DMS53 treated with DMSO at 0.1 percent for 48 hours (cell line): ENCODE results near the gene APOBEC3C.
A peak's percentile ranks its signal among the peaks of the same experiment; 100 is the strongest.
"Not testable (repeated sequence)": the region's sequence is repeated elsewhere in the genome, so short reads cannot be mapped to it uniquely, and the experiment has no call there.

Experiments
- DNase-seq: peaks from one replicate; lab custom pipeline; 2025; ENCODE audit not compliant: unreplicated experiment; lab: John Stamatoyannopoulos, UW

The APOBEC3C gene

DNA sequence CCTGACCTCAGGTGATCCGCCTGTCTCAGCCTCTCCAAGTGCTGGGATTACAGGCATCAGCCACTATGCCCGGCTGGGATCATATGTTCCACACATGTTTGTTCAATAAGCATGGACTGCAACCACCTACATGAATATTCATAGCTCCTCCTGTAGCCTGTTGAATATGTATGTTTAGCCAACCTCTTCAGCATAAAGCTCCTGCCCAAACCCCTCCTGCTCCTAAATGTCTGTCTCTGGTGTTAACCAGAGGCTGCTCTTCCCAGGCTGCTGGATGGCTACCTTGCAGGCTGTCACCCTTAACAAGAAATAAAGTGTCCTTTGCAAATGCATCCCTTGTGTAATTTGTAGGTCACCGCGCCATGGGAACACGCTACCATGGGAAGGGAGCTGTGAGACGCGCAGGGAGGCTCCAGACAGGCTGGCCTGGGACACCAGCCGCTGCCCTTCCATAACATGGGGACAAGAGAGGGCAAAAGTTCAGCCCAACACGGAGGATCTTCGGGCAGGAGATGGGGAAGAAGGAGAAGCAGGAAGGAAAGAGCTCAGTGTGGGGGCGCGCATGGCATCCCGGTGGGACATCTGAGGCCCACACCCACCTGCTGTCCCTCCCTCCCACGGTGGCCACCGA is 6.1 kb downstream of the APOBEC3C start:
- DNase-seq, result not testable (repeated sequence)

- no peak for DNase-seq
These were observed 7.6 kb downstream of the APOBEC3C start for GRCh38 chr22:39021552-39022250.

GRCh38 chr22:39024519-39025308 is 10.7 kb downstream of the APOBEC3C start:
- DNase-seq, result no peak

DNA sequence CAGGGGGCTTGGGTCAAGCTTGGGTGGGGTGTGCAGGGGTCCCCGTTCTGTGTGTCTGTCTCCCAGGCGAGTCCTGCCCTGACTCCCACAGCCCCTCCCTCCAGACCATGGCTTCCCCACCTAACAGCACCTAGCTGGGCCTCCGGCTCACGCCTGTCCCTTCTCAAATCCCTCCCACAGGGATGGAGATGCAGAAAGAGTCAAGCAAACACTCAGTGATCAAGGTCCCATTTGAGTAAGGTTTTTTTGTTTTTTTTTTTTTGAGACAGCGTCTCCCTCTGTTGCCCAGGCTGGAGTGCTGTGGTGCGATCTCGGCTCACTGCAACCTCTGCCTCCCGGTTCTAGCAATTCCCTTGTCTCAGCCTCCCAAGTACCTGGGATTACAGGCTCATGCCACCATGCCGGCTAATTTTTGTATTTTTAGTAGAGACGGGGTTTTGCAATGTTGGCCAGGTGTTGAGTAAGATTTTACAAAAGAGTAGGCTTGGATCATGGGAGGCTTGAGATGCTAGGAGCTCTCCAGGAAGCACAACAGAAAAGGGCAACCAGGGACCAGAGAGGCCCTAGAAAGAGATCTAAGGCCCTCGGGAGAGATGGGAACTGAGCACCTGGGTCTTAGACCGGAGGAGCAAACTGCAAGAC is 12.6 kb downstream of the APOBEC3C start:
- no peak for DNase-seq

DNA sequence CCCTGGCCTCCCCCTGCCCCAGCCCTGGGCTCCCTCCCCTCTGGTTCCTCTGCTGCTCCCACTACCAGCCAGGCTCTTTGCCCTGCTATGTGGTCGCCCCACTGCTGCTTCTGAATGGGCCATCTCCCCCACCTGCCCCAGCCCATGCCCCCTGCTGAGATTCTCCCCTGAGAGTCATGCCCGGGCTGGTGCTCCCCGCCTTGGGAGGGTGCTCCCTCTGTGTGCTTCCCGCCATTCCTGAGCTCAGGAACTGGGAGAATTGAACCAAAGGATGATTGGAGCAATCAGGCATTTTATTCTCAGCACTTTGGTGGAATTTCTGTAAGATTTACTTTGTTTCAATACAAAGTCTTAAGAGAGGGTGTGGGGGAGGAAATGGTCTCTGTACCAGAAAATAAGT is 13.7 kb downstream of the APOBEC3C start:
- DNase-seq, result no peak

DNA sequence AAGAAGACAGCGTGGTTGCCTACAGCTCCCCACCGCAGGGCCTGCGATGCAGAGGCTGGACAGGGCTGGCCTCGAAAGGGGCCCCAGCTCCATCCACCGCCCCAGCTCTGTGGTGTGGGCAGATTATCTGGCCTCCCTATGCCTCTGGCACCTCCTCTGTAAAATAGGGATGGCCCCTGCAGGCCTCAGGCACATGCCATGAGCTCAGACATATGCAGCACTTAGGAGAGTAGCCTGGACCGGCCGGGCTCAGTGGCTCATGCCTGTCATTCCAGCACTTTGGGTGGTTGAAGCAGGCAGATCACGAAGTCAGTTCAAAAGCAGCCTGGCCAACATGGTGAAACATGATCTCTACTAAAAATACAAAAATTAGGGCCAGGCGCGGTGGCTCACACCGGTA is 14.2 kb downstream of the APOBEC3C start:
- no peak for DNase-seq

DNA sequence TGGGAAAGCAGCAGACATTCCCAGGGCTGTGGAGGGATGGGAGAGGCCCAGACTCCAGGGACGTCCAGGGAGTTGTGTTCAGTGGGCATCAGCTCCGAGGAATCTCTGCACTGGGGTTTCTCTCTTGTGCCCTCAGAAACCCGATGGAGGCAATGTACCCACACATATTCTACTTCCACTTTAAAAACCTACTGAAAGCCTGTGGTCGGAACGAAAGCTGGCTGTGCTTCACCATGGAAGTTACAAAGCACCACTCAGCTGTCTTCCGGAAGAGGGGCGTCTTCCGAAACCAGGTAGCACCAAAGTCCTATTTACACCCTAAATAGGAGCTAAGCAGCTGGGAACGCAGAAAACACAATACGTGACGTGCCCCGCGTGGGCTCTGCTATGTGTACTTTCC is 15.2 kb downstream of the APOBEC3C start:
- DNase-seq, result no peak

DNA sequence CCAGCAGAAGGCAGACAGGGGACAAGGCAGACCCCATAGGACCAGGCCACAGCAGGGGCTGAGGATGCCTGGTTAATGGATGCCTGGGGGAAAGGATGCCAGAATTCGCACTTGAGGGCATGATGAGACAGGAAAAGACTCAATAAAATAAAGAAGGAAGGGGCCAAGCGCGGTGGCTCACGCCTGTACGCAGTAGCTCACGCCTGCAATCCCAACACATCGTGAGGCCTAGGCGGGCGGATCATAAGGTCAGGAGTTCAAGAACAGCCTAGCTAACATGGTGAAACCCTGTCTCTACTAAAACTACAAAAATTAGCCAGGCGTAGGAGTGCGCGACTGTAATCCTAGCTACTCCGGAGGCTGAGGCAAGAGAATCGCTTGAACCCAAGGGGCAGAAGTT is 16.6 kb downstream of the APOBEC3C start:
- DNase-seq, result no peak

DNA sequence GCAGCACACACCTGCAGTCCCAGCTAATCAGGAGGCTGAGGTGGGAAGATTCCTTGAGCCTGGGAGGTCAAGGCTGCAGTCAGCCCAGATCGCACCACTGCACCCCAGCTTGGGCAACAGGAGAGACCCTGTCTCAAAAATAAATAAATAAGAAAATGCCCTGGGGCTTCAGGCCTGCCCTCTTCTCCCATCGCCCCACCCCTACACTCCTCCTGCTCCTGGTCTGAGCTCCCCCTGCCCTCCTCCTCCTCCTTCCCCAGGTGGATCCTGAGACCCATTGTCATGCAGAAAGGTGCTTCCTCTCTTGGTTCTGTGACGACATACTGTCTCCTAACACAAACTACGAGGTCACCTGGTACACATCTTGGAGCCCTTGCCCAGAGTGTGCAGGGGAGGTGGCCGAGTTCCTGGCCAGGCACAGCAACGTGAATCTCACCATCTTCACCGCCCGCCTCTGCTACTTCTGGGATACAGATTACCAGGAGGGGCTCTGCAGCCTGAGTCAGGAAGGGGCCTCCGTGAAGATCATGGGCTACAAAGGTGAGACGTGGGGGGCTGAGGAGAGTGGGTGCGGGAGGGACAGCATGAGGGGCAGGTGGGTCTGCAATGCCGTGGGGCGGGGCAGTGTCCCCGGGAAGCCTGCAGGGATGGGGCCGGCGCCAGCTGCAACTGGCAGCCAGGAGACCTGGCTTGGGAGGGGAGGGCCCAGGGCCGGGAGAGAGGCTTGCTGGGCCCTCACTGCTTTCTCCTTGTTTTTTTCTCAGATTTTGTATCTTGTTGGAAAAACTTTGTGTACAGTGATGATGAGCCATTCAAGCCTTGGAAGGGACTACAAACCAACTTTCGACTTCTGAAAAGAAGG is 17.6 kb downstream of the APOBEC3C start:
- not testable (repeated sequence) for DNase-seq

DNA sequence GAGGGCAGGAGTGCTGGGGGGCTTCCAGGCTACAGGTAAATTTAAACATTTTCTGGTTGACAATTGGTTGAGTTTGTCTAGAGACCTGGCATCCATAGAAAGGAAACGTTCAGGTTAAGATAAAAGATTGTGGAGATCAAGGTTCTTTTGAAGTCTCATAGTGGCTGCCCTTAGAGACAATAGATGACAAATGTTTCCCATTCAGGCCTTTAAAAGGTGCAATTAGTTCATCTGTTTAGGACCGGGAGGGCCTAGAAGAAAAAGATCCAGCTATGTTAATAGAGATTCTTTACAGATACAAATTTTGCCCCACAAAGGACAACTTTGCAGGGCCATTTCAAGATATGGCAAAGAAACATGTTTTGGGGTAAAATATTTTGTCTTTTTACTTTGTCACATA is 23.0 kb downstream of the APOBEC3C start:
- DNase-seq, result not testable (repeated sequence)

DNA sequence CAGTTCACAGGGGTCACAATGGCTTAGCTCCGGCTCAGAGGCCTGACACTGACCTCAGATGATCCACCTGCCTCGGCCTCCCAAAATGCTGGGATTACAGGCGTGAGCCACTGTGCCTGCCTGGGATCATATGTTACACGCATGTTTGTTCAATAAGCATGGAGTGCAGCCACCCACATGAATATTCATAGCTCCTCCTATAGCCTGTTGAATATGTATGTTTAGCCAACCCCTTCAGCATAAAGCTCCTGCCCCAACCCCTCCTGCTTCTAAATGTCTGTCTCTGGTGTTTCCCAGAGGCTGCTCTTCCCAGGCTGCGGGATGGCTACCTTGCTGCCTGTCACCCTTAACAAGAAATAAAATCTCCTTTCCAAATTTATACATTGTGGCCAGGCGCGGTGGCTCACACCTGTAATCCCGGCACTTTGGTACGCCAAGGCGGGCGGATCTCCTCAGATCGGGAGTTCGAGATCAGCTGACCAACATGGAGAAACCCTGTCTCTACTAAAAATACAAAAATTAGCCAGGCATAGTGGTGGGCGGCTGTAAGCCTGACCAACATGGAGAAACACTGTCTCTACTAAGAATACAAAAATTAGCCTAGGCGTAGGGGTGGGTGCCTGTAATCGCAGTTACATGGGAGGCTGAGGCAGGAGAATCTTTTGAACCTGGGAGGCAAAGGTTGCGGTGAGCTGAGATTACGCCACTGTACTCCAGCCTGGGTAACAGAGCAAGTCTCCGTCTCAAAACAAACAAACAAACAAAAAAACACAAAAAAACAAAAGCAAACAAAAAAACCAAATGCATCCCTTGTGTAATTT is 25.5 kb downstream of the APOBEC3C start:
- DNase-seq, result no peak

- not testable (repeated sequence) for DNase-seq
These were observed 26.1 kb downstream of the APOBEC3C start for GRCh38 chr22:39040155-39040537.

DNA sequence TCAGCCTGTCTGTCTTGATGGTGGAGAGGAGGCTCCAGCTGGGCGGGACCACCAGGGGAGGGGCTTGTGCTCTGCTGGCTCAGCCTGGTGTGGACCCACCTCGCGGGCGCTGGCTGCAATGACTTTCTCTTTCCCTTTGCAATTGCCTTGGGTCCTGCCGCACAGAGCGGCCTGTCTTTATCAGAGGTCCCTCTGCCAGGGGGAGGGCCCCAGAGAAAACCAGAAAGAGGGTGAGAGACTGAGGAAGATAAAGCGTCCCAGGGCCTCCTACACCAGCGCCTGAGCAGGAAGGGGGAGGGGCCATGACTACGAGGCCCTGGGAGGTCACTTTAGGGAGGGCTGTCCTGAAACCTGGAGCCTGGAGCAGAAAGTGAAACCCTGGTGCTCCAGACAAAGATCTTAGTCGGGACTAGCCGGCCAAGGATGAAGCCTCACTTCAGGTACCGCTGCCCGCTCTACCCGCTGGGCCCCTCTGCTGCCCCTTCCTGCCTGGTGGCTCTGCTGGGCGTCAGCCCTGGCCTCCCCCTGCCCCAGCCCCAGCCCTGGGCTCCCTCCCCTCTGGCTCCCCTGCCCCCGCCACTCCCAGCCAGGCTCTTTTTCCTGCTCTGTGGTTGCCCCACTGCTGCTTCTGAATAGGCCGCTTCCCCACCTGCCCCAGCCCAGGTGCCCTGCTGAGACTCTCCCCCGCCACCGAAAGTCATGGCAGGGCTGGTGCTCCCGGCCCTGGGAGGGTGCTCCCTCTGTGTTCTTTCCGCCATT is 26.7 kb downstream of the APOBEC3C start, which contains the start of gene APOBEC3F:
TSS of gene APOBEC3F (plus strand) at position 327 of the 759 bp plus-strand sequence. CDS start at position 424, 97 bp downstream.
- DNase-seq, result peak; percentile 9

GRCh38 chr22:39041908-39042307 is 27.9 kb downstream of the APOBEC3C start:
- DNase-seq, result no peak

- not testable (repeated sequence) for DNase-seq
These were observed 29.0 kb downstream of the APOBEC3C start for GRCh38 chr22:39043063-39043462.

DNA sequence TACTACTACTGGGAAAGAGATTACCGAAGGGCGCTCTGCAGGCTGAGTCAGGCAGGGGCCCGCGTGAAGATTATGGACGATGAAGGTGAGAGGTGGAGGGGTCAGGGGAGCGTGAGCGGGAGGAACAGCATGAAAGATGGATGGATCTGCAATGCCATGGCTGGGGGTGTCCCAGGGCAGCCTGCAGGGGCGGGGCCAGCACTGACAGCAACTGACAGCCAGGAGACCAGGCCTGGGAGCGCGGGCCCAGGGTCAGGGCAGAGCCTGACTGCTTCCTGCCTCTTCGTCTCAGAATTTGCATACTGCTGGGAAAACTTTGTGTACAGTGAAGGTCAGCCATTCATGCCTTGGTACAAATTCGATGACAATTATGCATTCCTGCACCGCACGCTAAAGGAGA is 31.1 kb downstream of the APOBEC3C start:
- DNase-seq, result not testable (repeated sequence)

GRCh38 chr22:39049486-39049885 is 35.4 kb downstream of the APOBEC3C start:
- not testable (repeated sequence) for DNase-seq

GRCh38 chr22:39051844-39052495 is 37.9 kb downstream of the APOBEC3C start:
- DNase-seq, result not testable (repeated sequence)
